ENCODE results near the gene TBC1D22A. TPM values are rescaled to one million over a fixed set of nuclear protein-coding genes. Genes with fewer than 3 reads are reported as not detected.

Gene TBC1D22A
- total RNA-seq, 2 donors from 2014 or later: 52.4 to 108 TPM

- no peaks in the 10 kb centered on the region for H3K4me1 Mint-ChIP-seq
- no peak overlapping the region for H3K4me3 Mint-ChIP-seq
- no peak overlapping the region for H3K27ac Mint-ChIP-seq
- no peaks in the 10 kb centered on the region for H3K36me3 Mint-ChIP-seq (ENCODE audit: low read depth)
- H3K9me3 Mint-ChIP-seq: no peaks in the 10 kb centered on the region
- H3K27me3 Mint-ChIP-seq: no peaks in the 10 kb centered on the region
- ATAC-seq (replicated peaks): no peak
Measured at GRCh38 chr22:47197773-47198500, 435.5 kb downstream of the TBC1D22A start.

DNA sequence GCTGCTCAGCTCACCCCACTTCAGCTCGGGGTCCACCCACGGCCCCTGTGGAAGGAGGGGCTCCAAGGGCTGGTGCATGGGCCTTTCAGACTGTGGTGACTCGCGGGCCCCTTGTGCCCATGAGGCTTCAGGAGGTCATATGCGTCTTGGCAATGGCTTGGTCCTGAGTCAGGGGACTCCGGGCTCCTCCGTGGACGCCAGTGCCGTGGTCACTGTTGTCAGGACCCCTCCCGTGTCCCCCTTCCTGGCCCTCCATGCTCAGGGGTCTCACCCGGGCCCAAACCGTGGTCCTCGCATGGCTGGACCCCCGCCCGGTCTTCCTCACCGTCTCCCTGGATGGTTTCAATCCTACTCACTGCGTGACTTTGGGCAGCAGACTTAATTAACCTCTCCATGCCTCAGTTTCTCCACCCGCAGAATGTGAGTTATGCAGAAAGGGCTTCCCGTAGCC lies 436.4 kb downstream of the TBC1D22A start:
- Mint-ChIP-seq H3K4me3 (no peak overlapping the region), H3K36me3 (ENCODE audit: low read depth) (no peaks in the 10 kb centered on the region), H3K27me3 (no peaks in the 10 kb centered on the region), H3K9me3 (no peaks in the 10 kb centered on the region), H3K27ac (no peak overlapping the region), H3K4me1 (no peaks in the 10 kb centered on the region)
- ATAC-seq (replicated peaks): no peak

GRCh38 chr22:47199261-47199978 lies 437.0 kb downstream of the TBC1D22A start:
- ATAC-seq (replicated peaks): no peak
- H3K36me3 Mint-ChIP-seq (ENCODE audit: low read depth): no peaks in the 10 kb centered on the region
- H3K9me3 Mint-ChIP-seq: no peaks in the 10 kb centered on the region
- no peaks in the 10 kb centered on the region for H3K4me1 Mint-ChIP-seq
- H3K27ac Mint-ChIP-seq: no peak overlapping the region
- H3K4me3 Mint-ChIP-seq: no peak overlapping the region
- H3K27me3 Mint-ChIP-seq: no peaks in the 10 kb centered on the region

DNA sequence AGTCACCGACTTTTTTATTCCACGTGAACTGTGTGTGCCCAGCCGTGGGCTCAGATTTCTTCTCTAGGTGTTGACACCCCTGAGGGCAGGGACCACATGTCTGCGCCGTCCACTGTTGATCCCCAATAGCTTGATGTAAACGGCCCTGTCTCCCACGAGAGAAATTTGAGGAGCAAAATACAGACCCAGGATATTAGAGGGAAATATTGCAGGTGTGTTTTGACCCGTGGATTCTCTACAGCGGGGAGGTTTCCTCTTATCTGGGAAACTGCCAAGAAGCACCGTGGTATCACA lies 437.5 kb downstream of the TBC1D22A start:
- H3K36me3 Mint-ChIP-seq (ENCODE audit: low read depth): no peaks in the 10 kb centered on the region
- no peak overlapping the region for H3K27ac Mint-ChIP-seq
- H3K27me3 Mint-ChIP-seq: peaks cover 4% of the 10 kb centered on the region
- no peak for ATAC-seq (replicated peaks)
- H3K4me3 Mint-ChIP-seq: no peak overlapping the region
- no peaks in the 10 kb centered on the region for H3K9me3 Mint-ChIP-seq
- peaks cover 5% of the 10 kb centered on the region for H3K4me1 Mint-ChIP-seq

GRCh38 chr22:47200273-47201051 lies 438.0 kb downstream of the TBC1D22A start:
- no peak for ATAC-seq (replicated peaks)
- H3K27ac Mint-ChIP-seq: no peak overlapping the region
- H3K27me3 Mint-ChIP-seq: peaks cover 4% of the 10 kb centered on the region
- no peaks in the 10 kb centered on the region for H3K9me3 Mint-ChIP-seq
- no peaks in the 10 kb centered on the region for H3K36me3 Mint-ChIP-seq (ENCODE audit: low read depth)
- H3K4me3 Mint-ChIP-seq: no peak overlapping the region
- peaks cover 5% of the 10 kb centered on the region for H3K4me1 Mint-ChIP-seq

- no peaks in the 10 kb centered on the region for H3K36me3 Mint-ChIP-seq (ENCODE audit: low read depth)
- no peaks in the 10 kb centered on the region for H3K9me3 Mint-ChIP-seq
- no peak for ATAC-seq (replicated peaks)
- H3K27ac Mint-ChIP-seq: no peak overlapping the region
- H3K27me3 Mint-ChIP-seq: peaks cover 4% of the 10 kb centered on the region
- no peak overlapping the region for H3K4me3 Mint-ChIP-seq
- peaks cover 5% of the 10 kb centered on the region for H3K4me1 Mint-ChIP-seq
Measured at GRCh38 chr22:47201186-47201995, 438.9 kb downstream of the TBC1D22A start.

- peaks cover 5% of the 10 kb centered on the region for H3K4me1 Mint-ChIP-seq
- H3K36me3 Mint-ChIP-seq (ENCODE audit: low read depth): no peaks in the 10 kb centered on the region
- no peaks in the 10 kb centered on the region for H3K9me3 Mint-ChIP-seq
- no peak overlapping the region for H3K27ac Mint-ChIP-seq
- H3K27me3 Mint-ChIP-seq: peaks cover 4% of the 10 kb centered on the region
- ATAC-seq (replicated peaks): no peak
- no peak overlapping the region for H3K4me3 Mint-ChIP-seq
Measured at GRCh38 chr22:47201996-47202818, 439.8 kb downstream of the TBC1D22A start.

DNA sequence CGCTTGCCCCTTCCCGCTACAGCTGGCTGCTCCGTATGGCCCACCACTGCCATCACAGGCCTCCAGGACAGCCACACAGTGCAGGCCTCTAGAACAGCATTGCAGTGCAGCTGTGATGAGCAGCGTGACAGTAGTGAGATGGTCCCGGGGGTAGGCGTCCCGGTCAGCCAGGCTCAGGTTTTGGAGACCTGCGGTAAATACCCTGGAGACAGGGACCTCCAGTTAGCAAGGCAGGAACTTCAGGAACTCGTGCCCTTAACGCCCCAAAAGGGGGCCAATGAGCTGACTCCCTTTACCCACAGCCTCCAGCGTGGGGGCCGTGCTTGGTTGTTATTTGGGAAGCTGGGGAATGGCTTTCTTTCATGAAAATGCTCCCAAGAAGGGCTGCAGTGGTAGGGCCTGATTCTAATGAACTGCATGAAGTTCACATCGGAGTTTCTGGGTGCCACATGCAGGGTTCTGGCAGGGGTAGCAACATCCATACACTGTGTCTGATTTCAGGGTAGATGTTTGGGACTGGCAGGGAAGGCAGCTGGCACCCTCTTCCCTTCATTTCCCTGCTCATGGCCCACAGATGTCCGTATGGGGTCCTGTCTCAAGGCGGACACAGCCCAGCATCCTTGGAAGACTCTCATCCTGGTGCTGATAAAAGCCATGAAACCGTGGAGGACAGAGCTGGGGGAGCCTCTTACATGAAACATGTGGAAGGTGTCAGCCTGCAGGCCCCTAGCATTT lies 440.5 kb downstream of the TBC1D22A start:
- H3K9me3 Mint-ChIP-seq: no peaks in the 10 kb centered on the region
- no peak for ATAC-seq (replicated peaks)
- H3K36me3 Mint-ChIP-seq (ENCODE audit: low read depth): no peaks in the 10 kb centered on the region
- no peak overlapping the region for H3K27ac Mint-ChIP-seq
- H3K4me1 Mint-ChIP-seq: peaks cover 5% of the 10 kb centered on the region
- no peak overlapping the region for H3K4me3 Mint-ChIP-seq
- H3K27me3 Mint-ChIP-seq: peaks cover 4% of the 10 kb centered on the region

- no peak for ATAC-seq (replicated peaks)
- Mint-ChIP-seq H3K27ac (no peak overlapping the region), H3K4me1 (peaks cover 5% of the 10 kb centered on the region), H3K27me3 (peaks cover 4% of the 10 kb centered on the region), H3K4me3 (no peak overlapping the region), H3K9me3 (no peaks in the 10 kb centered on the region), H3K36me3 (ENCODE audit: low read depth) (no peaks in the 10 kb centered on the region)
Measured at GRCh38 chr22:47203554-47203991, 441.1 kb downstream of the TBC1D22A start.

DNA sequence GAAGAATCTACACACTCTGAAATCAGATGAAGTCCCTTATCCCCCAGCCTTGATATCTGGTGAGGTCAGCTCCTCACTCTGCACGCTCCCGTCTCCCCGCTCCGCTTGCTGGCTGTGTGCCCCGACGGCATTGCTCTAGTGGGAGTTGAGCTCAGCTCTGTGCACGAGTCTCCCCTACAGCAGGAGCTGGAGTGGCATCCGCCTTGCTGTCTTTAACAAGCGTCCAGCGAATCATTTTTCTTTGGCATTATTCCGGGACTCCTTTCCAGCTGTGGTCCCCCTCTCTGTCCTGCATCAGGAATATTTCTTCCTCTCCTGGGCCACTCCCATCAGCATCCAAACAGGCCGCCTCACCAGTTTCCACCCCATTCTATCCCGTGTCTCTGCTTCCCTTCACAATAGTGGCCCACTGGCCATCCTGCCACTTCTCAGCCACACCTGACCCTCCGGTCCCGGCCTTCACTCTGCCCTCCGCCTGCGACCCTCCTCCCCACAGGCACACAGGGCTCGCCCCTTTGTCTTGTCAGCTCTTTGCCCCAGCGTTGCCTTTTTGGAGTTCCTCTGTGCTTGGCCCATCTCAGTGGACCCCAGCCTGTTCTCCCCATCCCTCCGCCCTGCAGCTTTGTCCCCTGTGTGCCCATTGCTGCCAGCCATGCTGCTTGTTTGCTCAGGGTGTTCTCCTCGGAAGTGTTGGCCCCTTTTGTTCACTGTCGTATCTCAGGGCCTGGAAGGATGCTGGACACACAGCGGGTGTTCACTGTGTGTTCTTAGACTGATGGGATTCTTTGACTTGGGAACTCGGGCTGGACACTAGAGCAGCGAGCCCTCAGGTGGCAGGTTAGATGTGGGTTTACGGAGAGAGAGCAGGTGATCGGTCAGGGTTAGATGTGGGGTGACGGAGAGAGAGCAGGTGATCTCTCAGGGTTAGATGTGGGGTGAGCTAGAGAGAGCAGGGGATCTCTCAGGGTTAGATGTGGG lies 441.8 kb downstream of the TBC1D22A start:
- H3K9me3 Mint-ChIP-seq: no peaks in the 10 kb centered on the region
- no peak for ATAC-seq (replicated peaks)
- peaks cover 5% of the 10 kb centered on the region for H3K4me1 Mint-ChIP-seq
- no peak overlapping the region for H3K4me3 Mint-ChIP-seq
- H3K27ac Mint-ChIP-seq: no peak overlapping the region
- peaks cover 4% of the 10 kb centered on the region for H3K27me3 Mint-ChIP-seq
- no peaks in the 10 kb centered on the region for H3K36me3 Mint-ChIP-seq (ENCODE audit: low read depth)

DNA sequence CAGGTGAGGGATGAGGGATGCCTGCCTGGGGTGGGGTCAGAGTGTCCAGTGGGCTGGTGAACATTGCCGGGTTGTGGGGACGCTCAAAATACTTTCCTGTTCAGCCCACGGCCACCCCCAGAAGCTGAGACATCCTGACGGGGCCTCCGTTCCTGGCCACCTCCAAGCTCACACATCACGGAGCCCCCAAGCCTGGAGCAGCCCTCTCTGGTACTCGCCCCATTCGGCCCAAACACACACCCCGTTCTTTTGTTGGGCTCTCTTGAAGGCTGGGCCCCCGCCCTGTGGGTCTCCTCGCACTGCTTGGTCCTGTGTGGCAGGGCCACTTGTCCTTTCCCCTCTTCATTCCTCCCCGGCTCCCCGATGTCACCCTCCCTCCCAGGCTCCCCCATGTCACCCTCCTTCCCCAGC lies 442.6 kb downstream of the TBC1D22A start:
- no peaks in the 10 kb centered on the region for H3K36me3 Mint-ChIP-seq (ENCODE audit: low read depth)
- H3K27me3 Mint-ChIP-seq: peaks cover 4% of the 10 kb centered on the region
- H3K4me3 Mint-ChIP-seq: no peak overlapping the region
- peaks cover 5% of the 10 kb centered on the region for H3K4me1 Mint-ChIP-seq
- H3K27ac Mint-ChIP-seq: no peak overlapping the region
- no peaks in the 10 kb centered on the region for H3K9me3 Mint-ChIP-seq
- ATAC-seq (replicated peaks): no peak

DNA sequence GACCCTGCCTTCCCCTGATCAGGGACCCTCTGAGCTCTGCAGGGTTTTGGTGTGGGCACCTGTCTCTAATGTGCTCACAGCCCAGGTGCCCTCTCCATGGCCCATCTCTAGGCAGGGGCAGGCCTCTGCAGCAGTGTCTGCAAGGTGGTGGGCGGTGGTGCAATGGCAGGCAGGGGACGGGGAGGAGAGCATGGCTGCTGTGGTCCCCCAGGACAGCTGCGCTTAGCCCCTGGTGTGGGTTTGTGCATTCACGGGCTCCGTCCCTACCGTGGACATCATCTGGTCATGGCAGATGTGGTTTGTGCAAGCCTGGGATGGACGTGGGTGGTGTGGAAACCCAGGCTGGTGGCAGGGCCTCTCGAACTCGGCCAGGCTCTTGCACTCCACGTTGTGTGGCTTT lies 443.1 kb downstream of the TBC1D22A start:
- no peak for ATAC-seq (replicated peaks)
- H3K36me3 Mint-ChIP-seq (ENCODE audit: low read depth): no peaks in the 10 kb centered on the region
- peaks cover 5% of the 10 kb centered on the region for H3K4me1 Mint-ChIP-seq
- no peaks in the 10 kb centered on the region for H3K9me3 Mint-ChIP-seq
- H3K4me3 Mint-ChIP-seq: no peak overlapping the region
- H3K27ac Mint-ChIP-seq: no peak overlapping the region
- peaks cover 4% of the 10 kb centered on the region for H3K27me3 Mint-ChIP-seq
